ENCODE data around the gene ZXDC. TPM values are rescaled to one million over a fixed set of nuclear protein-coding genes. Genes with fewer than 3 reads are reported as not detected.

ZXDC gene
- total RNA-seq, 4 donors from 2014 or later: 18.5 to 57.9 (median 33.5) TPM

DNA sequence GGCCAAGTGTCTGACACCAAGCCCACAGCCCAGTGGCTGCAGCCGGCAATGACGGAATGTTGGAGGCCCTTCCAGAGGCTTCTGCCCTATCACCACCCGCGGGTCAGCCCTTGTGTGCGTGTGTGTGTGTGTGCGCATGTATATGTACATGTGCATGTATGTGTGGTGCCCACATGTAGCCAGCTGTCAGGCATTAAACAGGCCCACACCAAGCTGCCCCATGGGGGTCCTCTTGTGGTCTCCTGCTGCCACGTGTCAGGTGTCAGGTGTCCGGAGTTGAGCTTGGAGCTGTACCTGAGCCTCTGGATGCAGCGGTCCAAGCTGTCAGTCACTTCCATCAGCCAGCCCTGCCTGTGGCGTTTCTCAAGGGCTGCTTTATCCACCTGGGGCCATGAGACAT lies 28.0 kb upstream of the ZXDC start:
- TF ChIP-seq POLR2A (IDR thresholded peaks at IDR 0.05): no peak
- TF ChIP-seq, protein P1, sequence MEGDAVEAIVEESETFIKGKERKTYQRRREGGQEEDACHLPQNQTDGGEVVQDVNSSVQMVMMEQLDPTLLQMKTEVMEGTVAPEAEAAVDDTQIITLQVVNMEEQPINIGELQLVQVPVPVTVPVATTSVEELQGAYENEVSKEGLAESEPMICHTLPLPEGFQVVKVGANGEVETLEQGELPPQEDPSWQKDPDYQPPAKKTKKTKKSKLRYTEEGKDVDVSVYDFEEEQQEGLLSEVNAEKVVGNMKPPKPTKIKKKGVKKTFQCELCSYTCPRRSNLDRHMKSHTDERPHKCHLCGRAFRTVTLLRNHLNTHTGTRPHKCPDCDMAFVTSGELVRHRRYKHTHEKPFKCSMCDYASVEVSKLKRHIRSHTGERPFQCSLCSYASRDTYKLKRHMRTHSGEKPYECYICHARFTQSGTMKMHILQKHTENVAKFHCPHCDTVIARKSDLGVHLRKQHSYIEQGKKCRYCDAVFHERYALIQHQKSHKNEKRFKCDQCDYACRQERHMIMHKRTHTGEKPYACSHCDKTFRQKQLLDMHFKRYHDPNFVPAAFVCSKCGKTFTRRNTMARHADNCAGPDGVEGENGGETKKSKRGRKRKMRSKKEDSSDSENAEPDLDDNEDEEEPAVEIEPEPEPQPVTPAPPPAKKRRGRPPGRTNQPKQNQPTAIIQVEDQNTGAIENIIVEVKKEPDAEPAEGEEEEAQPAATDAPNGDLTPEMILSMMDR (IDR thresholded peaks at IDR 0.05): no peak
- H3K36me3 ChIP-seq: no peaks in the 10 kb centered on the region

DNA sequence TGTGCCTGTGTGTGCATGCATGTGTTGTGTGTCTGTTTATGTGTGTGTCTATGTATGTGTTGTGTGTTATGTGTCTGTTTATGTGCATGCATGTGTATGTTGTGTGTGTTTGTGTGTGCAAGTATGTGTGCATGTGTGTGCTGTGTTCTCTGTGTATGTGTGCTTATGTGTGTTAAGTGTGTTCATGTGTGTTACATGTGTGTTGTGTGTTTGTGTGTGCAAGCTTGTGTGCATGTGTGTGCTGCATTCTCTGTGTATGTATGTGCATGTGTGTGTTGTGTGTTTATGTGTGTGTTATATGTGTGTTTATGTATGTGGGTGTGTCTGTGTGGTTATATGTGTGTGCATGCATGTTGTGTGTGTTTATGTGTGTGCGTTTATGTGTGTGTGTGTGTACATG lies 27.0 kb upstream of the ZXDC start:
- Histone ChIP-seq H3K27me3 (no peaks in the 10 kb centered on the region), H3K36me3 (no peaks in the 10 kb centered on the region), H3K27ac (no peak overlapping the region), H3K4me3 (no peak overlapping the region), H3K9me3 (no peaks in the 10 kb centered on the region), H3K4me1 (no peaks in the 10 kb centered on the region)
- intact Hi-C loops (cut with DNase I; ENCODE audit: low total_unique reads): no loop called here
- DNase-seq: no peak
- TF ChIP-seq, protein P1 (IDR thresholded peaks at IDR 0.05): no peak
- no peak for TF ChIP-seq POLR2A (IDR thresholded peaks at IDR 0.05)

More for the DNA sequence above, 28.0 kb upstream of the ZXDC start:
- H3K27me3 ChIP-seq: no peaks in the 10 kb centered on the region
- no peak overlapping the region for H3K4me3 ChIP-seq
- no peak overlapping the region for H3K27ac ChIP-seq
- H3K9me3 ChIP-seq: no peaks in the 10 kb centered on the region
- intact Hi-C loops (cut with DNase I; ENCODE audit: low total_unique reads): no loop called here
- no peak for DNase-seq
- no peaks in the 10 kb centered on the region for H3K4me1 ChIP-seq

DNA sequence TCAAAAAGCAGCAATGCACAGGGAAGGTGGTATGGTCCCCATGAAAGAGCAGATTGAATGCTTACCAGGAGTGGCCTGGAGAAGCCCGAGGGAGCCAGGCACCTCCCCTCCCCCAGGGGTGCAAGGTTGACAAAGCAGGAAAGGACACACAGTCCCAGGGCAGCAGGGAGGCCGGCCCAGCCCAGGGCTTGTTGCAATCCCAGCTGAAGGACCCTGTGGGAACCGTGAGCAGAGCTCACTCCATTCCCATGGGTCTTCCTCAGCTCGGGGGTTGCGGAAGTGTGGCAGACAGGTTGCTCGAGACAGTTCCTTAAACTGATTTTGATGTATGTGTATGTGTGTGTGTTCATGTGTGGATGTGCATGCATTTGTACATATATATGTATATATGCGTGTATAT lies 26.0 kb upstream of the ZXDC start:
- Histone ChIP-seq H3K36me3 (no peaks in the 10 kb centered on the region), H3K4me3 (no peak overlapping the region), H3K9me3 (no peaks in the 10 kb centered on the region), H3K27me3 (no peaks in the 10 kb centered on the region), H3K27ac (no peak overlapping the region), H3K4me1 (no peaks in the 10 kb centered on the region)
- intact Hi-C loops (cut with DNase I; ENCODE audit: low total_unique reads): no loop called here
- no peak for DNase-seq
- TF ChIP-seq, protein P1 (IDR thresholded peaks at IDR 0.05): no peak
- TF ChIP-seq POLR2A (IDR thresholded peaks at IDR 0.05): no peak

DNA sequence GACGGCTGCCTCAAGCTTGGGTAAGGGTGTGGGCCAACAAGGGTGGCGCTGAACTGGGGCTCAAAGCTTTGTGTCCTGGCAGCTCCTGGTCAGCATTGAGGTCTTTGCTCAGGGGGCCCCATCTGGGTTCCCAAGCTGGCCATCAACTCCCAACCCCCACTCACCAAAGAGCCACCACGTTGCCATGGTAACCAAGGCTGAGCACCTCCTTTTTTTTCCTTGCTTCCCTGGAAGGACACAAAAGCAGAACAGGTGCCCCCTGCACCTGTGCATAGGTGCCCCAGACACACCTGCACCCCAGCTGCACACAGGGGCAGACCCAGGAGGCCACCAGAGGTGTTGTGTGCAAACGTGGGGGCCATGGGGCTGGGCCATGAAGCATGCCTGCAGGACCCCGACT lies 25.4 kb upstream of the ZXDC start:
- no peak for TF ChIP-seq POLR2A (IDR thresholded peaks at IDR 0.05)
- TF ChIP-seq, protein P1 (IDR thresholded peaks at IDR 0.05): no peak

DNA sequence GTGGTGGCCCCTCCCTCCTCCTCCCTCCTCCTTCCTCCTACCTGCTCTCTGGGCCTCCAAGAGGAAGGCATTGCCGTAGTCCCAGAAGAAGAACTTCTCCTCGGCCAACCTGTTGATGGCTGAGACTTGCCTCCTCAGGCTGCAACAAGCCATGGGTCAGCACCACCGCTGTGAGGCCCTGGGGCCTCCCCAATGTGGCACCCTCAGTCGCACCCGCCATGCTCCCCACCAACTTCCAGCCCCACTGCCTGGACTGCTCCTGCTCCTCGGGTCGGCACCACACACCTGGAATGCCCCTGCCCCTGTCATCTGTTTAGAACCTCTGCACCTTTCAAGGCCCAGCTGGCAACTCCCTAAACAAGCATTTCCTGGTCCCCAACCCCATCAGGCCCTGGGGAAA lies 24.3 kb upstream of the ZXDC start:
- H3K9me3 ChIP-seq: no peaks in the 10 kb centered on the region
- no peak overlapping the region for H3K27ac ChIP-seq
- no peaks in the 10 kb centered on the region for H3K27me3 ChIP-seq
- DNase-seq: no peak
- no peak overlapping the region for H3K4me3 ChIP-seq
- TF ChIP-seq, protein P1 (IDR thresholded peaks at IDR 0.05): no peak
- TF ChIP-seq POLR2A (IDR thresholded peaks at IDR 0.05): no peak
- intact Hi-C loops (cut with DNase I; ENCODE audit: low total_unique reads): no loop called here
- H3K4me1 ChIP-seq: no peaks in the 10 kb centered on the region
- no peaks in the 10 kb centered on the region for H3K36me3 ChIP-seq

More for the DNA sequence above, 25.4 kb upstream of the ZXDC start:
- no peak overlapping the region for H3K4me3 ChIP-seq
- H3K4me1 ChIP-seq: no peaks in the 10 kb centered on the region
- no peaks in the 10 kb centered on the region for H3K36me3 ChIP-seq
- no peaks in the 10 kb centered on the region for H3K27me3 ChIP-seq
- H3K9me3 ChIP-seq: no peaks in the 10 kb centered on the region
- intact Hi-C loops (cut with DNase I; ENCODE audit: low total_unique reads): no loop called here
- no peak for DNase-seq
- H3K27ac ChIP-seq: no peak overlapping the region

Measured in uterus (tissue), 4 donors.